Lung (tissue), 12 donors: ENCODE data around the gene SLC25A19. TPM values are rescaled to one million over a fixed set of nuclear protein-coding genes. Genes with fewer than 3 reads are reported as not detected.

Source experiments
- ATAC-seq: fragments of 200-7000 bp; cut with Tn5 transposase; one replicate; pipeline ENCODE4 v1.9.1; 2020; ENCODE audit warnings: moderate number of reproducible peaks; ENCODE audit not compliant: insufficient read depth, low FRiP score
- DNase-seq, 3 donors: peaks; one replicate each; pipeline ENCODE4 v3.0.0-alpha.2; 2013 to 2017
- H3K27ac ChIP-seq, 2 donors: one replicate each; pipeline ENCODE4 v1.5.1; 2013; ENCODE audit warnings: mild to moderate bottlenecking in 2 of 2, moderate library complexity in 2 of 2, control low read depth in 1 of 2, inconsistent platforms in 1 of 2, low read depth in 1 of 2, low read length in 1 of 2
- H3K27me3 ChIP-seq, 3 donors: one replicate each; pipeline ENCODE4 v1.5.1; 2013; ENCODE audit warnings: low read length in 2 of 3; ENCODE audit not compliant: control insufficient read depth in 3 of 3, insufficient read depth in 3 of 3
- H3K36me3 ChIP-seq, 4 donors: one replicate each; pipeline ENCODE4 v1.5.1; 2013; ENCODE audit warnings: low read length in 4 of 4, mild to moderate bottlenecking in 1 of 4, moderate library complexity in 1 of 4; ENCODE audit not compliant: control insufficient read depth in 4 of 4, insufficient read depth in 4 of 4
- H3K4me1 ChIP-seq, 5 donors: one replicate each; pipeline ENCODE4 v1.5.1; 2013; ENCODE audit warnings: low read length in 5 of 5, mild to moderate bottlenecking in 2 of 5, moderate library complexity in 1 of 5; ENCODE audit not compliant: control insufficient read depth in 5 of 5, insufficient read depth in 5 of 5
- H3K4me3 ChIP-seq: one replicate; pipeline ENCODE4 v1.5.1; 2013; ENCODE audit warnings: mild to moderate bottlenecking, control low read depth, moderate library complexity
- H3K9ac ChIP-seq, 2 donors: one replicate each; pipeline ENCODE4 v1.5.1; 2013; ENCODE audit warnings: low read length in 2 of 2, control low read depth in 1 of 2; ENCODE audit not compliant: insufficient read depth in 1 of 2
- H3K9me3 ChIP-seq, 4 donors: one replicate each; pipeline ENCODE4 v1.5.1; 2013; ENCODE audit warnings: low read length in 3 of 4, mild to moderate bottlenecking in 1 of 4, moderate library complexity in 1 of 4; ENCODE audit not compliant: control insufficient read depth in 4 of 4, insufficient read depth in 3 of 4
- WGBS, 2 donors: extraction: QIAGEN DNeasy Blood & Tissue Kit; methylation state at CpG; one replicate each; pipeline ENCODE4 v1.1.7; 2013; 5-methylcytosine and 5-hydroxymethylcytosine counted together
- polyA plus RNA-seq, 2 donors: library from polyadenylated mRNA; stranded (reverse); fragments of 200-250 nt; gene quantifications; one replicate each; pipeline ENCODE4 v1.2.1, GENCODE V29; 2013
- total RNA-seq, 2 donors: library from RNA; depleted of rRNA in 1 of 2; stranded (reverse); fragments of >200 nt in 1 of 2; gene quantifications; one replicate each; pipeline ENCODE4 v1.2.1, GENCODE V29; 2014 to 2021
- TF ChIP-seq, protein P1 (sequence below): IDR thresholded peaks from 2 replicates; pipeline ENCODE4 v1.5.1; 2012; ENCODE audit warnings: mild to moderate bottlenecking; ENCODE audit errors: control extremely low read depth, extremely low read depth
- donor health status: control.
- donor health status: control.
- donor health status: Bipolar disorder and iron deficiency.
- donor health status: healthy.
- donor health status: DM: yes; HTN: yes; CAD: no.

The SLC25A19 gene
- total and polyA plus RNA-seq, 4 donors, result 9.8 to 27.4 (median 24.0) TPM

DNA sequence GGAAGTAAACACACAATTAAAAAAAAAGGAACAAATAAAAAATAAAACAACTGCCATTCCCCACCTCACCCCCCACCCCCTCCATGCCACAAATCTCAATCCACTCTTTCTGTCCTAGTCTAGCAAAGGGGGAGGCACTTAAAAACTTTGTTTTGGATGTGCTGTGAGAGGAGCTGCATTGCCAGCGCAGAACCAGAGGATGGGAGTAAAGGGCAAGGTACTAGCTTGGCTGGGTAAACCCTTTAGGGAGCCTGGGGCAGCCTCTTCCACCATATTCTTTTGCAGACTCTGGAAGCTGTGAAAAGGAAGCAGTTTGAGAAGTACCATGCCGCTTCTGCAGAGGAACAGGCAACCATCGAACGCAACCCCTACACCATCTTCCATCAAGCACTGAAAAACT, 26.2 kb downstream of the SLC25A19 start:
- H3K9ac ChIP-seq, result peak overlapping the region in 1 of 2 donors; percentile 67
- H3K27ac ChIP-seq, result no peak overlapping the region
- no peak for DNase-seq
- peaks cover 7 to 29% (median 13%) of the 10 kb centered on the region in 4 donors for H3K36me3 ChIP-seq
- no peaks in the 10 kb centered on the region for H3K9me3 ChIP-seq
- WGBS, 2 donors, result 95 to 96% methylated on average over 4 of the region's 4 CpGs
- TF ChIP-seq, protein P1, sequence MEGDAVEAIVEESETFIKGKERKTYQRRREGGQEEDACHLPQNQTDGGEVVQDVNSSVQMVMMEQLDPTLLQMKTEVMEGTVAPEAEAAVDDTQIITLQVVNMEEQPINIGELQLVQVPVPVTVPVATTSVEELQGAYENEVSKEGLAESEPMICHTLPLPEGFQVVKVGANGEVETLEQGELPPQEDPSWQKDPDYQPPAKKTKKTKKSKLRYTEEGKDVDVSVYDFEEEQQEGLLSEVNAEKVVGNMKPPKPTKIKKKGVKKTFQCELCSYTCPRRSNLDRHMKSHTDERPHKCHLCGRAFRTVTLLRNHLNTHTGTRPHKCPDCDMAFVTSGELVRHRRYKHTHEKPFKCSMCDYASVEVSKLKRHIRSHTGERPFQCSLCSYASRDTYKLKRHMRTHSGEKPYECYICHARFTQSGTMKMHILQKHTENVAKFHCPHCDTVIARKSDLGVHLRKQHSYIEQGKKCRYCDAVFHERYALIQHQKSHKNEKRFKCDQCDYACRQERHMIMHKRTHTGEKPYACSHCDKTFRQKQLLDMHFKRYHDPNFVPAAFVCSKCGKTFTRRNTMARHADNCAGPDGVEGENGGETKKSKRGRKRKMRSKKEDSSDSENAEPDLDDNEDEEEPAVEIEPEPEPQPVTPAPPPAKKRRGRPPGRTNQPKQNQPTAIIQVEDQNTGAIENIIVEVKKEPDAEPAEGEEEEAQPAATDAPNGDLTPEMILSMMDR, result no peak
- no peak for ATAC-seq
- no peak overlapping the region for H3K4me3 ChIP-seq
- H3K27me3 ChIP-seq, result no peaks in the 10 kb centered on the region
- peaks cover 7 to 24% (median 15%) of the 10 kb centered on the region in 5 donors for H3K4me1 ChIP-seq

DNA sequence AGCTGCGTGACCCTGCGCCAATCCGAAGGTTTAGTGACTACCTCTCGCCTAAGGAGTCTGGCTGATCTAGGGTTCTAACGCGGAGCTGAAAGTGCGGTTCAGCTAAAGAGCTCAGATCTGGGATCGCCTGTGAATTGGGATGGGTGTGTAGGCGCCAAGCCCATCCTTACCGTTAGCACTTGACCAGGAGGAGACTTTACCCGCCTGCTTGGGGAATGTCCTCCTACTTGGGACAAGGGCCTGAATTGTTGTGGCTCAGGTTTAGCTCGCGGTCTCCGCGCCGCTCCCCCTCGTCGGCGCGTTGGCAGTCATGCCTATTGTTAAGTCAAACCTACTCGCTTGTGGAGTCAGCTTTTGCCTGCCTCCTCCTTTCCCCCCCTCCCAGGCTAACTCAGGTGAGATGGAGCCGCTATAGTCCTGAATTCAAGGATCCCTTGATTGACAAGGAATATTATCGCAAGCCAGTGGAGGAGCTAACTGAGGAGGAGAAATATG, 27.1 kb downstream of the SLC25A19 start:
- no peak for ATAC-seq
- H3K27me3 ChIP-seq, result no peaks in the 10 kb centered on the region
- no peaks in the 10 kb centered on the region for H3K9me3 ChIP-seq
- H3K36me3 ChIP-seq, result peaks cover 7 to 26% (median 13%) of the 10 kb centered on the region in 4 donors
- peak overlapping the region; percentile 67 to 98 for H3K9ac ChIP-seq
- WGBS, 2 donors, result 1 to 2% methylated on average over 23 of the region's 23 CpGs
- H3K27ac ChIP-seq, result peak overlapping the region; percentile 81 to 97
- H3K4me1 ChIP-seq, result peaks cover 7 to 21% (median 15%) of the 10 kb centered on the region in 5 donors
- TF ChIP-seq, protein P1, result no peak
- H3K4me3 ChIP-seq, result peak overlapping the region; percentile 88
- no peak for DNase-seq

DNA sequence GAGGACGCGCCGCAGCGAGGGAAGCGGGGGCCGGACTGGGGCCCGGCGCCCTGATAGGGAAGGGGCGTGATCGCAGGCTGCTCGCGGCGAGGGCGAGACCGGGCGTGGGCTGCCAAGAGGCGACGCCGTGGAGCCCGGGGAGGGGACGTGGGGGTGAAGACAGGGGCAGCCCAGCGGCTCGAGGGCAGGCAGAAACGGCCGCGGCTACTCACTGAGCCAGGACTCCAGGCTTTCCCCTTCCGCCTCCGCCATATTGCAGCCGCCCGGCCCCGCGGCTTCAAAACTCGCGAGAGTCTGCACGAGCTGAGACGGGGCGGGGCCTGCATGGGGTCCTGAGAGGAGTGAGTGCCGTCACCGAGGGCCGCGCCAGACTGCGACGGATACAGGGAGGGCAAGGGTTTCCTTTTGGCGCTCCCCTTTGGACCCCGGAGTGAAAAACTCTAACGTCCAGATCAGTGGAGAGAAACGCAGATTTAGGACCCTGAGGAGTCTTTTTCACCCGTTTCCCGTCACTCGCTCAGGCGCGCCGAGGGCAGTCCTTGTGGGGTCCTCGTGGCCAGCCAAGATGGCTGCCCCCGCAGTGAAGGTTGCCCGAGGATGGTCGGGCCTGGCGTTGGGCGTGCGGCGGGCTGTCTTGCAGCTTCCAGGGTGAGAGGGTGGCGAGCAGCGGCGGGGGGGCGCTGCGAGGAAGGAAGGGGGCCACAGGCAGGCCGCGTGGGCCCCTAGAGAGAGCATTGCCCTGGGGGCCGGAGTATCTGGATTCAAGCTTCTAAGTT, 27.7 kb downstream of the SLC25A19 start, which contains the start of the genes GGA3 and MRPS7:
TSS of gene GGA3 (minus strand) at position 271 of the 776 bp plus-strand sequence. CDS start at position 252, 19 bp downstream.
TSS of gene MRPS7 (plus strand) at position 544 of the 776 bp plus-strand sequence. CDS start at position 566, 22 bp downstream.
- DNase-seq (peak; percentile 96 to 97 (median 97)), ATAC-seq (peak; percentile 95)
- WGBS, 2 donors, result 0% methylated on average over 49 to 69 of the region's 69 CpGs
- Histone ChIP-seq H3K27ac (peak within 1 kb of the TSS; percentile 81 to 97), H3K27me3 (no peaks in the 10 kb centered on the region), H3K4me3 (peak within 1 kb of the TSS; percentile 88), H3K9ac (peak within 1 kb of the TSS; percentile 98 to 99), H3K4me1 (peaks cover 7 to 21% (median 15%) of the 10 kb centered on the region in 5 donors), H3K36me3 (peaks cover 7 to 20% (median 13%) of the 10 kb centered on the region in 4 donors), H3K9me3 (no peaks in the 10 kb centered on the region)
- TF ChIP-seq, protein P1, result no peak
